ENCODE results near the gene SUGCT.

Gene SUGCT

GRCh38 chr7:40329601-40330153 is 194.9 kb downstream of the SUGCT start:
- DNase-seq (ENCODE audit: low read depth): no peak

GRCh38 chr7:40330408-40330807 is 195.6 kb downstream of the SUGCT start:
- no peak for DNase-seq (ENCODE audit: low read depth)

- DNase-seq (ENCODE audit: low read depth): no peak
These were observed 197.1 kb downstream of the SUGCT start for GRCh38 chr7:40331915-40332314.

GRCh38 chr7:40332516-40332915 is 197.7 kb downstream of the SUGCT start:
- no peak for DNase-seq (ENCODE audit: low read depth)

- DNase-seq (ENCODE audit: low read depth): no peak
These were observed 207.0 kb downstream of the SUGCT start for GRCh38 chr7:40341836-40342235.

GRCh38 chr7:40346554-40346953 is 211.7 kb downstream of the SUGCT start:
- DNase-seq (ENCODE audit: low read depth): no peak

GRCh38 chr7:40348126-40348728 is 213.4 kb downstream of the SUGCT start:
- no peak for DNase-seq (ENCODE audit: low read depth)

- no peak for DNase-seq (ENCODE audit: low read depth)
These were observed 215.3 kb downstream of the SUGCT start for GRCh38 chr7:40350100-40350499.

GRCh38 chr7:40354711-40355110 is 219.9 kb downstream of the SUGCT start:
- DNase-seq (ENCODE audit: low read depth): no peak

GRCh38 chr7:40356312-40356711 is 221.5 kb downstream of the SUGCT start:
- DNase-seq (ENCODE audit: low read depth): no peak

GRCh38 chr7:40356871-40357709 is 222.3 kb downstream of the SUGCT start:
- DNase-seq (ENCODE audit: low read depth): no peak

- DNase-seq (ENCODE audit: low read depth): no peak
These were observed 235.0 kb downstream of the SUGCT start for GRCh38 chr7:40369641-40370277.

- no peak for DNase-seq (ENCODE audit: low read depth)
These were observed 237.1 kb downstream of the SUGCT start for GRCh38 chr7:40371806-40372440.

- DNase-seq (ENCODE audit: low read depth): no peak
These were observed 239.8 kb downstream of the SUGCT start for GRCh38 chr7:40374575-40374974.

- no peak for DNase-seq (ENCODE audit: low read depth)
These were observed 245.3 kb downstream of the SUGCT start for GRCh38 chr7:40380111-40380510.

GRCh38 chr7:40382145-40382544 is 247.3 kb downstream of the SUGCT start:
- no peak for DNase-seq (ENCODE audit: low read depth)

GRCh38 chr7:40393660-40394059 is 258.9 kb downstream of the SUGCT start:
- no peak for DNase-seq (ENCODE audit: low read depth)

GRCh38 chr7:40394400-40394799 is 259.6 kb downstream of the SUGCT start:
- DNase-seq (ENCODE audit: low read depth): no peak

- no peak for DNase-seq (ENCODE audit: low read depth)
These were observed 265.7 kb downstream of the SUGCT start for GRCh38 chr7:40400525-40400924.

GRCh38 chr7:40401406-40401805 is 266.6 kb downstream of the SUGCT start:
- no peak for DNase-seq (ENCODE audit: low read depth)

- DNase-seq (ENCODE audit: low read depth): no peak
These were observed 267.9 kb downstream of the SUGCT start for GRCh38 chr7:40402661-40403060.

- DNase-seq (ENCODE audit: low read depth): no peak
These were observed 269.1 kb downstream of the SUGCT start for GRCh38 chr7:40403703-40404476.
